ENCODE results near the gene MPLKIP. TPM values are rescaled to one million over a fixed set of nuclear protein-coding genes. Genes with fewer than 3 reads are reported as not detected.

The MPLKIP gene
- total RNA-seq, 1 experiment from 2014 or later, result 43.2 TPM

DNA sequence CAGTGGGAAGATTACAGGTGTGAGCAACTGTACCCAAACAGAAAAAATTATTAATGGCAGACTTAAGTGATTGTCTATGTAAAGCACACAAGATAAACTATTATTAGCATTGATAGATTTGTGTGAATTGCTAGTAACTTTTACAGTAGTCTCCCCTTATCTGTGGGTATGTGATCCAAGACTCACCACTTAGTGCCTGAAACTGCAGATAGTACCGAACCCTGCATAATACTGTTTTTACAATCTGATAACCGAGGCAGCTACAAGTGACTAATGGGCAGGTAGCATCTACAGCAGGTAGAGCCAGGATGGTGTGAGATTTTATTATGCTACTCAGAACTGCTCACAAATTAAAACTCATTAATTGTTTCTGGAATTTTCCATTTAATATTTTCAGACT, 31.5 kb downstream of the MPLKIP start:
- Histone ChIP-seq H4K20me1 (ENCODE audit: control insufficient read depth, insufficient read depth, insufficient read length) (no peaks in the 10 kb centered on the region), H3K23me2 (ENCODE audit: insufficient read length, low read depth, low read length, poor library complexity, severe bottlenecking) (no peaks in the 10 kb centered on the region), H3K23ac (ENCODE audit: insufficient read length, low read depth, low read length) (no peak overlapping the region), H3K4me2 (ENCODE audit: insufficient read depth, insufficient read length, low read length) (no peak overlapping the region), H2AFZ (ENCODE audit: low read length) (no peak overlapping the region), H3K18ac (ENCODE audit: insufficient read length, low read depth, low read length) (no peak overlapping the region), H3K56ac (ENCODE audit: insufficient read length, low read depth, low read length) (no peak overlapping the region), H2BK5ac (ENCODE audit: insufficient read length, low read length) (no peak overlapping the region), H3K4me1 (ENCODE audit: insufficient read depth, low read length) (no peaks in the 10 kb centered on the region), H2BK15ac (ENCODE audit: low read depth, low read length) (no peak overlapping the region), H3K79me1 (ENCODE audit: insufficient read depth, low read depth, low read length, poor library complexity, severe bottlenecking) (no peaks in the 10 kb centered on the region), H4K5ac (ENCODE audit: insufficient read length, low read depth, low read length) (no peak overlapping the region), H3K27ac (ENCODE audit: insufficient read length, low read depth, low read length) (no peak overlapping the region), H3K4ac (ENCODE audit: low read depth, low read length) (no peak overlapping the region), H4K91ac (ENCODE audit: insufficient read length, low read depth, low read length) (no peak overlapping the region), H2AK5ac (ENCODE audit: insufficient read length, low read length) (no peak overlapping the region), H3K14ac (ENCODE audit: insufficient read depth, low read length) (no peak overlapping the region), H2BK120ac (ENCODE audit: low read depth, low read length, poor library complexity, severe bottlenecking) (no peak overlapping the region), H2BK20ac (ENCODE audit: low read depth, low read length, poor library complexity, severe bottlenecking) (no peak overlapping the region), H3K79me2 (ENCODE audit: insufficient read depth, low read length) (no peaks in the 10 kb centered on the region), H4K8ac (replicated peaks; ENCODE audit: insufficient read length, low read depth, low read length) (no peak overlapping the region), H3K9ac (ENCODE audit: extremely low read depth, insufficient read length, low read length) (no peak overlapping the region), H3K9me3 (ENCODE audit: control insufficient read depth, low read depth, low read length) (no peaks in the 10 kb centered on the region), H3K27me3 (ENCODE audit: insufficient read depth, low read length) (no peaks in the 10 kb centered on the region), H3T11ph (ENCODE audit: low read length) (no peak overlapping the region), H2BK12ac (ENCODE audit: insufficient read length, low read depth, low read length) (no peak overlapping the region)
- TF ChIP-seq, protein P1, sequence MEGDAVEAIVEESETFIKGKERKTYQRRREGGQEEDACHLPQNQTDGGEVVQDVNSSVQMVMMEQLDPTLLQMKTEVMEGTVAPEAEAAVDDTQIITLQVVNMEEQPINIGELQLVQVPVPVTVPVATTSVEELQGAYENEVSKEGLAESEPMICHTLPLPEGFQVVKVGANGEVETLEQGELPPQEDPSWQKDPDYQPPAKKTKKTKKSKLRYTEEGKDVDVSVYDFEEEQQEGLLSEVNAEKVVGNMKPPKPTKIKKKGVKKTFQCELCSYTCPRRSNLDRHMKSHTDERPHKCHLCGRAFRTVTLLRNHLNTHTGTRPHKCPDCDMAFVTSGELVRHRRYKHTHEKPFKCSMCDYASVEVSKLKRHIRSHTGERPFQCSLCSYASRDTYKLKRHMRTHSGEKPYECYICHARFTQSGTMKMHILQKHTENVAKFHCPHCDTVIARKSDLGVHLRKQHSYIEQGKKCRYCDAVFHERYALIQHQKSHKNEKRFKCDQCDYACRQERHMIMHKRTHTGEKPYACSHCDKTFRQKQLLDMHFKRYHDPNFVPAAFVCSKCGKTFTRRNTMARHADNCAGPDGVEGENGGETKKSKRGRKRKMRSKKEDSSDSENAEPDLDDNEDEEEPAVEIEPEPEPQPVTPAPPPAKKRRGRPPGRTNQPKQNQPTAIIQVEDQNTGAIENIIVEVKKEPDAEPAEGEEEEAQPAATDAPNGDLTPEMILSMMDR (conservative IDR thresholded peaks at IDR 0.05), result no peak
- Mint-ChIP-seq H3K4me1 (peaks cover 0 to under 1% of the 10 kb centered on the region in 2 experiments; a peak in 2 of 4 replicates), H3K9me3 (no peaks in the 10 kb centered on the region), H3K27ac (no peak overlapping the region), H3K4me3 (no peak overlapping the region), H3K36me3 (ENCODE audit: insufficient read depth in 1 of 3, low read depth in 3 of 3) (no peaks in the 10 kb centered on the region), H3K27me3 (ENCODE audit: low read depth) (no peaks in the 10 kb centered on the region; the same call in 1 of the 2 replicates)
- no peak for DNase-seq
- no CpG with 5 or more reads among the region's 2 CpGs for WGBS (ENCODE audit: extremely low coverage, insufficient read length, low lambda C conversion rate)
